Mucosa of gallbladder (tissue), 1 donor: Measurements from ENCODE around the gene ESRP2. TPM values are rescaled to one million over a fixed set of nuclear protein-coding genes. Genes with fewer than 3 reads are reported as not detected.

ENCODE experiments used
- DNase-seq: peaks from one replicate; pipeline ENCODE4 v3.0.0-alpha.2; 2020; ENCODE audit warnings: low spot score
- total RNA-seq: library from RNA; stranded (reverse); gene quantifications from one replicate; pipeline ENCODE4 v1.2.1, GENCODE V29; 2021
- donor health status: DM: no; HTN: no; CAD: no.

The ESRP2 gene
- total RNA-seq, 1 donor from 2014 or later: 67.0 TPM

DNA sequence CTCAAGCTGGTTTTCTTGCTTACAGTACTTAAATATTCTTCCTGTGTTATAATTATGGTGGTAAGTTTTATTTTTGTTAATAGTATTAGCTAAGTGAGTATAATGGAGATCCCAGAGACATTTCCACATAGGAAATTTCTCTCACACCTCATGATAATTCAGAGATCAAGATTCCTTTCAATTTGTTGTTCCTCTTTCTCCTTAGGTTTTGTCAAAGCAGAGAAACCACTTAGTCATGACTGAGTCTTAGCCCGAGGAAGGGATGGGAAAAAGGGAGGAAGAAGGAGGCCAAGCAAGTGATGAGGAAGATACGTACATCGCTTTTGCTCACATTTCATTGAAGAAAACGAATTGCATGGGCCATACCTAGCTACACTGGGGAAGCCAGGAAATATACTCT lies 18.4 kb downstream of the ESRP2 start:
- DNase-seq: no peak

DNA sequence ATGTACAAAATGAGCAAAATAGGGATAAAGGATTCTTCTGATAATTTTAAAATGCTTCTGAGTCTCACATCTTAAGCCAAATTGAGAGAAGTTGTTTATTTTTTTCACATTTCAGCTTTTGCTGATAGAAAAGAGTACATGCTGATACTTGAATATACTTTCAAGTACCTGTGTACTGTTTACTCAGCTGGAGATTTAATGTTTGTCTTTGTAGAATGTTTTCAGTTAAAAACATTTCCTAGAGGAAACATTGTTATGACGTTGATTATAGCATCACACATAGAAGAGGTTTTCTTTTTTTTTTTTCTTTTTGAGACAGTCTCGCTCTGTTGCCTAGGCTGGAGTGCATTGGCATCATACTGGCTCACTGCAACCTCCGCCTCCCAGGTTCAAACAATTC lies 19.7 kb downstream of the ESRP2 start:
- no peak for DNase-seq

DNA sequence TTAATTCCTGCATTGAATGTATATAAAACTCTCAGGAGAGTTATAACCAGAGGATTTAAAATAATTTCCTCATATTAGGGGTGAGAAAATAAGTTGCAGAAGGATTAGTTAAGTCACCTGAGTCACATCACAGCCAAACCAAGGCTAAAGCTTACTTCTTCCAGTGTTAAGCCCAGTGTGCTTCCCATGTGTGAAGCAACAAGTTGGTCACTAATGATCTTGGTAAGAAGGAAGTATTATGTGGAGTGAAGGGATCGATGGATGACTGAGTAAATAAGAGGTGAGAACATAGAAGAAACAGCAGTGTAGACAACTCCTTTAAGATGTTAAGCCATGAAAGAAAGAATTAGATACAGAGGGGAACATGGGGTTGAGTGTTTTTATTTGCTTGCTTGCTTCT lies 20.6 kb downstream of the ESRP2 start:
- DNase-seq: no peak

DNA sequence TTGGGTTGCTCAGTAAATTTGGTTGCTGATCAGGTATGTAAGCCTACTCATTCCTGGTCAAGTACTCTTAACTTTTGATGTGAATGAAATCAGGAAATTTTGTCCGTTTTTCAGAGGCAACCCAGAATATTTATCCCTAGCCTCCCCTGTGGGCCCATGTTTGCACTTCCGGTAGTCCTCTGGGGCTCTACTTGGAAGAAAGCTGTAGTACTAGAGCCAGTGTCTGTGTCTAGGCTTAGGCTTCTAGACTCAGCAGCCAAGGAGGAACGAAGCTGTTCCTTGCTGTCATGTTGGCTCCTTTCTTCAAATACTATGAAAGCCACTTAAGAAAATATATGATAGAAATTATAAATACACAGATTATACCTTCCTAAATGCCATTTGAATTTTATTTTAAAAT lies 21.2 kb downstream of the ESRP2 start:
- no peak for DNase-seq

DNA sequence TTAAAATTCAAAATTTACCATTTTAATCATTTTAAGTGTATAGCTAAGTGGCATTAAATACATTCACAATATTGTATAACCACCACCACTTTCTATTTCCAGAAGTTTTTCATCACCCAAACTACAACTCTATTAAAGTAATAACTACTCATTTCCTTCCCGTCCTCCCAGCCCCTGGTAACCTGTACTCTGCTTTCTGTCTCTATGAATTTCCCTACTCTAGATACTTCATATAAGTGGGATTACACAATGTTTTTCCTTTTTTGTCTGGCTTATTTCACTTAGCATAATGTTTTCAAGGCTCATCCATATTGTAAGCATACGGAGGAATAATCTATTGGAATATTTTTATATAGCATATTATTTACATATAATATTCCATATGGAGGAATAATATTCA lies 29.7 kb downstream of the ESRP2 start:
- no peak for DNase-seq

DNA sequence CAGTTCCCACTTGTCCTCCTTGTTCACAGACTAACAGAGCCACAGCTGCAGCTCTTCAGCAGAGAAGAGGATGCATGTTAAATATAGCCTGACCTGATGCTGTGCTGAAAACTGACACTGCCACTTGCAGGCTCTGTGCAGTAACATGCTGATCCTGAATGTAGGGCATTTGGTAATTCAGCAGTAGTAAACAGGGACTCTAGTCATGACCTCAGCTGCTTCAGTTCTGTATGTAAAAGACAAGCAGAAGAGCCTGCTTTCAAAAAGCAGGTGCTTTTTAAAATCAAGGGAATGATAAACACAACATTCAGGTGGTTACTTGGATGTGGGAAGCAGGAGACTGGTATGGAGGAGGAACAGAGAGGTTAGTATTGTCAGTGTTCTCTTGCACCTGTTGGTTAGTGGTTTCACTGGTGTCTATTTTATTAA lies 33.8 kb downstream of the ESRP2 start:
- no peak for DNase-seq

DNA sequence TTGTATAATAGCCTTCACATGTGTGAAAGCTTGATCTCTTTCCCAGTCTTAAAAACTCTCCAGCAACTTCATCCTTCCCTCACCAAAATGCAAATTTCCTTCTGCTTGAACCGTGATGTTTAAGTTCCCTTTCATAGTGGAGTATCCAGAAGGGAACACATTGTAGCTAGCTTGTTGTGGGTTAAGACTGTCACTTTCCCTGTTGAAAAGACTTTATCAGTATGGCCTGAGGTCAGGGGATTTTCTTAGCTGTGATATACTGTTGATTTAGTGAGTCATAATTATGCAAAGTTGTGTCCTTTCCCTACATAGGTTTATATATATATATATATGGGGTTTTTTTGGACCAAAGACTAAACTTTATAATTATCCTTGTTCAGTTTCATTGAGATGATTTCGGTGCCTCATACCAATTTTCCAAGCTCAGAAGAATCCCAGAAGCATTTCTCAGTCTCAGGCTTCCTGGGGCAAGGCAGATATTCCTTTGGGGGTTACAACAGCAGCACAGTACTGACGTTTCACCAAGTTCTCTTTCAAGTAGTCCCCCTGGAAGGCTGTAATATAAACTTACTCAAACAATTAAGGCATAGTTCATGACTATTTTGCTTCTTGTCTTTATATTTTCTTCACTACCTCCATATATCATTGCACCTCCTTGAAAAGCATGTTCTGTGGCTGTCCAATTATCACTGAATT lies 35.7 kb downstream of the ESRP2 start:
- DNase-seq: no peak

DNA sequence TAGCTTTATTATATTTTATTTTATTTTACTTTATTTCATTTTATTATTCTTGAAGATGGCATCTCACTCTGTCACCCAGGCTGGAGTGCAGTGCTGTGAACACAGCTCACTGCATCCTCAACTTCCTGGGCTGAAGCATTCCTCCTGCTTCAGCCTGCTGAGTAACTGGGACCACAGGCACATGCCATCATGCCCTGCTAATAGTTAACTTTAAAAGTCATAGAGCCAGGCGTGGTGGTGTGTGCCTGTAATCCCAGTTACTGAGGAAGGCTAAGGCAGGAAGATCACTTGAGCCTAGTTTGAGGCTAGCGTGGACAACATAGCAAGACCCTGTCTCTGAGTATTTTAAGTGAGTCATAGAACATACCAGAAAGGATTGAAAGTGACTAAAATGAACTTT lies 38.7 kb downstream of the ESRP2 start:
- DNase-seq: no peak

DNA sequence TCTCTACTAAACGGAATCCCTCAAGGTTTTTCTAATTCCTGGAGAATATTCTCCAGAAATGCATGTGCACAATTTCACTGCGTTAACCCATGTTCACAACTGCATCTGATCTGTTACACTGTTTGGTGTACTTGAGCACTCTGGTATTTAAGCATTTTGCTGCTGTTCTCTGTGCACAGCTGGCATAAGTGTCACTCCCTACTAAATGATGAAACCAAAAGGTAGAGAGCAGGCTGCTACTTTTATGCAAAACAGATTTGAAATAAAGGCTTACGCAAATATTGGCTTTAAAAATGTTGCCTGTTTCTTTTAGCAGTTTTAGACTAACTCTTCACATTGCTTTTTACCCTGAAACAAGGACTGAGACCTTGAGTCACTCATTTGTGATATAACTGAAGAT lies 41.7 kb downstream of the ESRP2 start:
- no peak for DNase-seq

DNA sequence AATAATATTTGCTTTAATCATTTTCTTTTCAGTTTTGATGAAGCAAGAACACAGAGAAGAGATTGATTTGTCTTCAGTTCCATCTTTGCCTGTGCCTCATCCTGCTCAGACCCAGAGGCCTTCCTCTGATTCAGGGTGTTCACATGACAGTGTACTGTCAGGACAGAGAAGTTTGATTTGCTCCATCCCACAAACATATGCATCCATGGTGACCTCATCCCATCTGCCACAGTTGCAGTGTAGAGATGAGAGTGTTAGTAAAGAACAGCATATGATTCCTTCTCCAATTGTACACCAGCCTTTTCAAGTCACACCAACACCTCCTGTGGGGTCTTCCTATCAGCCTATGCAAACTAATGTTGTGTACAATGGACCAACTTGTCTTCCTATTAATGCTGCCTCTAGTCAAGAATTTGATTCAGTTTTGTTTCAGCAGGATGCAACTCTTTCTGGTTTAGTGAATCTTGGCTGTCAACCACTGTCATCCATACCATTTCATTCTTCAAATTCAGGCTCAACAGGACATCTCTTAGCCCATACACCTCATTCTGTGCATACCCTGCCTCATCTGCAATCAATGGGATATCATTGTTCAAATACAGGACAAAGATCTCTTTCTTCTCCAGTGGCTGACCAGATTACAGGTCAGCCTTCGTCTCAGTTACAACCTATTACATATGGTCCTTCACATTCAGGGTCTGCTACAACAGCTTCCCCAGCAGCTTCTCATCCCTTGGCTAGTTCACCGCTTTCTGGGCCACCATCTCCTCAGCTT lies 45.0 kb downstream of the ESRP2 start:
- no peak for DNase-seq

DNA sequence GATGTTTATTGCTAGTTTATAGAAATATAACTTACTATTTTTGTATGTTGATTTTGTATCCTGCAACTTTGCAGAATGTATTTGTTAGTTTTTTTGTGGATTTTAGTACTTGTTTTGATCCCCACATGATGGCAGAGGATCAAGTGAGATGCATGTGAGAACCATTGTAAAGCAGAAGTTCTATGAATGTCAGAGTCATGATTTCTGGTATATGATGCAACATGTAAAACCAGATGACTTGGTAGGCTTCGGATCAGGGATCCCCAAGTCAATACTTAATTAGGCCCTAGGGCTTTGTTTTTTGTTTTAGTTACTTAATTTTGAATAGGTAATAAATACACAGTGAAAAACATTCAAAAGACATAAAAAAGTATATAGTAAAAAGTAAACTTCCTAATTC lies 45.8 kb downstream of the ESRP2 start:
- DNase-seq: no peak

DNA sequence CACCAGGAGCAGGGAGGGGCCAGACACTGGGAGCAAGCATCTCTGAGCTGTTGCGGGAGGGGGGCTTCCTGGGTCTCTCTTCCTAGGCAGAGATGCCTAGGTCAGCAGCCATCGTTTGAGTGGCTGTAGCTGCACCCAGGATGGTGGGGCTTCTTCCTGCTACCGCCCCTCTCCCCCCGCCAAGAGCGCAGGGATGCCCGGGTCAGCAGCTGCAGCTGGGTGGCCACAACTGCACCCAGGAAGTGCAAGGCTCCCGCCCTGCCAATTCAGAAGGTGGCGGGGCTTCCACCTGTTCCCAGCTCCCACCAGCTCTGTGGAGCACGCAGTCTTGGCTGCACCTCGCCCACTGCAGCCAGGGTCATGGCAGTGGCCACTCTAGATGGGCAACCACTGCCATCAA lies 47.8 kb downstream of the ESRP2 start:
- no peak for DNase-seq

DNA sequence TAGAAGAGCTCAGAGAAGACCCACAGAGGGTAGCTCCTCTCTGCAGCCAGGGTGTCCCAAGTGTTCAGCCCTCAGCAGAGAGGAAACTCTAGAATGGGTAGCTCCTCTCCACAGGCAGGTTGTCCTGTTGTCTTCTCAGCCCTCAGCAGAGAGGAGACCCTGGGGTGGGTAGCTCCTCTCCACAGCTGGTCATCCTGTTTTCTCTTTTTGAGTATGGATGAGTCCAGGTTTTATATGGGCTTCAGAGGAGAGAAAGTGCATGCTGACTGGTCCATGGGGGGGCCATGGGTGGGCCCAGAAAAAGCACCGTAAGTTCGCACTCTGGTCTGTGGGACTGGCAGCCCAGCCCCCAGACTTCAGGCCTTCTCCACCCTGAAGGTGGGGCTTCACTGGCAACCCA lies 48.4 kb downstream of the ESRP2 start:
- no peak for DNase-seq

DNA sequence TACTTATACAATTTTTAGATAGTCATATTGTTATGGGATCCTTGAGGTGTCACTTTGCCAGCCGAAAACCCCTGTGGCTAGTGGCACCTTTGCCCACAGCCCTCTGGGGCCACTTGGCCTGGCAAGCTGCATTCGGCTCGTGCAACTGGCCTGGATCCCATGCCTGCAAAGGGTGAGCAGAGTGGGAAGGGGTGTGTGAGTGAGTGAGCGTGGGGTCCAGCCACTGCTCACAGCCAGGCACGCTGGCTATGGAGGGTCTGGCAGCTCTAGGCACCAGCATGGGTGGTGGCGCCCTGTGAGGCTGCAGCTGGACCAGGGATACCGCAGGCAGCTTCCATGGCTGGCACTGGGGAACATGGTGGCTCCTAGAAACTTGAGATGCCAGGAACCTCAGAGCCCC lies 49.0 kb downstream of the ESRP2 start:
- no peak for DNase-seq

DNA sequence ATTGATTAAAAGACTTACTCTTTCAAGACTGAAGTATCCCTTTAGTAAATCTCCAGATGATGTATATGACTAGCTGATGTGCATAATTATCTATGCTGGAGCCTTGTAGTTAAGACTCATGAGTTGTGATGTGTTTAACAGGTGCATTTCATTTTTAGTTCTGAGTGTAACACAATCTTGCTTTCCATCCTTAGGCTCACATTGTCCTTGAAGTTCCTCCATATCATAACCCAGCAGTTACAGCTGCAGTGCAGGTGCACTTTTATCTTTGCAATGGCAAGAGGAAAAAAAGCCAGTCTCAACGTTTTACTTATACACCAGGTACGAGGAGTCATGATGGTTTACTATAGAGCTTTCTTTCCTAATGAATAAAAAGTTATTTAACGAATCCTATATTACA lies 52.9 kb downstream of the ESRP2 start:
- no peak for DNase-seq

DNA sequence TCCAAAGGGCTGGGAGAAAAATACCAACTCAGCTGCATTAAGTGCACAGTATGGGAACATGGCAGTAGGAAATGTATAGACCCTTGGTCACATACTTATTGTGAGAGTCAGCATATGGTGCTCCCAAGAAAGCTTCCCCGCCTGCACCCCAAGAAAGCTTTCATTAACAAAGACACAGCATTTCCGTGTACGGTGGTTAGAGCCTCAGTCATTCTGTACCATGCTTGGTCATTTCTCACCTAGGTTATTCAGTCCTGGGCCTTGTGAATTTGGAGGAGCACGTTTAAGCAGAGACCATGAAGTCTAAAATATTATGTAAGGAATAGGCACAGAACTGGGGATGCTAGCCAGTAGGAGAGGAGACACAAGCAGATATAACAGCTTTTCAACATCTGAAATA lies 56.1 kb downstream of the ESRP2 start:
- DNase-seq: no peak

DNA sequence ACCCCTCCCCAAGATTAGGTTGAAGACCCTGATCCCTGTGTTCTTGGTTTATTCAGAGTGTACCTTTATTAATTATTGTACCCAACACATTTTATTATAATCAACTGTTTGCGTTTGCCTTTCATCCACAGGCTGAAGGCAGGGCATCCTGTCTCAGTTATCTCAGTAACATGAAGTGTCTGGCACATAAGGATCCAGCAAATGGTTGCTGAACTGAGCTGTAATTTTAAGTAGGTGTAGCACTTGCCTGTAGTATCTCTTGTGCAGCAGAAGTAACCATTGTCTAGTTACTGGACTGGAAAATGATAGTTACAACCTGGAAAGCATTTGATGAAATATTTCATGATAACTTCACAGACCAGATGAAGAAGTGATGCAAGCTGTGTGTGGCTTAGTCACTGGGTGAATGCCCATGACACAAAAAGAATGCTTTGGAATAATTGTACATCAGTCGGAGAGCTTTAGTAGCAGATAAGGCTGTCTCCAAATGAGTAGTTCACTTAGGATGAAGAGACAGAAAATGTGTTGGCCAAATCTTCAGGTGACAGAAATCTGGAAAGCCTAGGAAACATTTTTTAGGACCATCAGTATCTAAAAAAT lies 56.6 kb downstream of the ESRP2 start:
- no peak for DNase-seq

Other genes starting within 250 kb of the ESRP2 start
- gene DPEP2, start 236.6 kb downstream of the ESRP2 start, total RNA-seq: 3.4 TPM
- not detected for gene DPEP2NB, start 220.2 kb downstream of the ESRP2 start, total RNA-seq
- gene DDX28, start 212.9 kb downstream of the ESRP2 start, total RNA-seq: 6.6 TPM
- 9.4 TPM for gene DUS2, start 212.8 kb downstream of the ESRP2 start, total RNA-seq
- gene NFATC3, start 150.8 kb downstream of the ESRP2 start, total RNA-seq: 46.5 TPM
- 19.1 TPM for gene PLA2G15, start 9.2 kb upstream of the ESRP2 start, total RNA-seq
- 13.6 TPM for gene SLC7A6, start 28.4 kb upstream of the ESRP2 start, total RNA-seq
- gene SLC7A6OS, start 74.8 kb upstream of the ESRP2 start, total RNA-seq: 15.6 TPM
- gene PRMT7, start 74.9 kb upstream of the ESRP2 start, total RNA-seq: 34.3 TPM
- 225 TPM for gene SMPD3, start 212.4 kb upstream of the ESRP2 start, total RNA-seq